ENCODE measurements around the gene MCM3. TPM values are rescaled to one million over a fixed set of nuclear protein-coding genes. Genes with fewer than 3 reads are reported as not detected.

MCM3 gene
- polyA plus RNA-seq, 12 donors = 35.7 to 63.8 (median 44.9) TPM; not detected in 1

Other genes starting within 250 kb of the MCM3 start
- gene PKHD1, start 197.1 kb downstream of the MCM3 start, polyA plus RNA-seq (ENCODE audit: insufficient read length in 12 of 12) = 10 to 100 TPM in 1 of 12 donors, 1 to 10 TPM in 10, not detected in 1; 2.2 to 10.4 (median 5.1) TPM
- gene IL17A, start 98.4 kb downstream of the MCM3 start, polyA plus RNA-seq (ENCODE audit: insufficient read length in 12 of 12) = not detected
- not detected for gene IL17F, start 40.2 kb downstream of the MCM3 start, polyA plus RNA-seq (ENCODE audit: insufficient read length in 12 of 12)
- 10 to 100 TPM in 1 of 12 donors, 1 to 10 TPM in 10, not detected in 1; 4.4 to 12.8 (median 6.7) TPM for gene PAQR8, start 77.4 kb upstream of the MCM3 start, polyA plus RNA-seq (ENCODE audit: insufficient read length in 12 of 12)
- gene EFHC1, start 135.6 kb upstream of the MCM3 start, polyA plus RNA-seq (ENCODE audit: insufficient read length in 12 of 12) = 10 to 100 TPM in 11 of 12 donors, not detected in 1; 14.4 to 72.6 (median 23.4) TPM